ENCODE measurements around the gene USP6.
"Not testable (repeated sequence)": the region's sequence is repeated elsewhere in the genome, so short reads cannot be mapped to it uniquely, and the experiment has no call there.

Gene USP6

GRCh38 chr17:5115673-5116651 lies at the start of gene USP6:
TSS of gene USP6 (plus strand) at chr17:5116032. CDS start at chr17:5130368, 14,336 bp downstream.
- DNase-seq: no peak

GRCh38 chr17:5068236-5068635 lies 47.6 kb upstream of the USP6 start:
- DNase-seq: no peak

GRCh38 chr17:5069724-5070123 lies 46.1 kb upstream of the USP6 start:
- no peak for DNase-seq

GRCh38 chr17:5075472-5075871 lies 40.4 kb upstream of the USP6 start:
- DNase-seq: not testable (repeated sequence)

- DNase-seq: not testable (repeated sequence)
These were observed 38.6 kb upstream of the USP6 start for GRCh38 chr17:5077275-5077674.

GRCh38 chr17:5077781-5078105 lies 38.1 kb upstream of the USP6 start:
- no peak for DNase-seq

GRCh38 chr17:5078106-5079028 lies 37.5 kb upstream of the USP6 start, which contains the start of gene ZFP3:
TSS of gene ZFP3 (plus strand) at chr17:5078467. CDS start at chr17:5091505, 13,038 bp downstream.
- no peak for DNase-seq

- DNase-seq: no peak
These were observed 35.2 kb upstream of the USP6 start for GRCh38 chr17:5080591-5080990.

- no peak for DNase-seq
These were observed 23.4 kb upstream of the USP6 start for GRCh38 chr17:5092218-5093010.

GRCh38 chr17:5096731-5097100 lies 19.1 kb upstream of the USP6 start:
- no peak for DNase-seq

GRCh38 chr17:5097101-5097834 lies 18.6 kb upstream of the USP6 start:
- DNase-seq: no peak

- no peak for DNase-seq
These were observed 16.6 kb upstream of the USP6 start for GRCh38 chr17:5099271-5099670.

- DNase-seq: no peak
These were observed 15.0 kb upstream of the USP6 start for GRCh38 chr17:5100832-5101231.

GRCh38 chr17:5110816-5111215 lies 5.0 kb upstream of the USP6 start:
- no peak for DNase-seq

GRCh38 chr17:5111402-5112204 lies 4.2 kb upstream of the USP6 start, which contains the start of gene ZNF232:
TSS of gene ZNF232 (minus strand) at chr17:5111878. CDS start at chr17:5111822, 56 bp downstream.
- DNase-seq: no peak

GRCh38 chr17:5118219-5118618 lies 2.4 kb downstream of the USP6 start:
- DNase-seq: no peak

- DNase-seq: no peak
These were observed 4.2 kb downstream of the USP6 start for GRCh38 chr17:5120036-5120435.

- not testable (repeated sequence) for DNase-seq
These were observed 4.8 kb downstream of the USP6 start for GRCh38 chr17:5120436-5121185.

GRCh38 chr17:5121186-5121841 lies 5.5 kb downstream of the USP6 start:
- DNase-seq: no peak

GRCh38 chr17:5122056-5122455 lies 6.2 kb downstream of the USP6 start:
- not testable (repeated sequence) for DNase-seq

All from SIG-M5 (cell line).